GM21619 (cell line): ENCODE measurements around the gene TDO2.

Experiments
- ATAC-seq: cut with Tn5 transposase; IDR thresholded peaks from one replicate; pipeline ENCODE4 v1.9.1; 2021; ENCODE audit not compliant: unreplicated experiment

The TDO2 gene

GRCh38 chr4:155952501-155952901 is 49.0 kb downstream of the TDO2 start:
- ATAC-seq: no peak

GRCh38 chr4:155953151-155954117 is 49.9 kb downstream of the TDO2 start, which contains the start of gene CTSO:
Gene CTSO (minus strand): TSS chr4:155953866. CDS start chr4:155953847, 19 bp downstream.
- peak; percentile 92 for ATAC-seq

- ATAC-seq: no peak
These were observed 50.7 kb downstream of the TDO2 start for GRCh38 chr4:155954118-155954685.

- ATAC-seq: no peak
These were observed 51.4 kb downstream of the TDO2 start for GRCh38 chr4:155954939-155955338.

GRCh38 chr4:155956461-155956860 is 53.0 kb downstream of the TDO2 start:
- ATAC-seq: no peak

GRCh38 chr4:155959417-155959816 is 55.9 kb downstream of the TDO2 start:
- no peak for ATAC-seq

GRCh38 chr4:155960522-155960921 is 57.0 kb downstream of the TDO2 start:
- no peak for ATAC-seq

- no peak for ATAC-seq
These were observed 58.1 kb downstream of the TDO2 start for GRCh38 chr4:155961575-155961974.

GRCh38 chr4:155962767-155963166 is 59.3 kb downstream of the TDO2 start:
- ATAC-seq: no peak

GRCh38 chr4:155964016-155964891 is 60.8 kb downstream of the TDO2 start:
- ATAC-seq: no peak

- no peak for ATAC-seq
These were observed 62.7 kb downstream of the TDO2 start for GRCh38 chr4:155966171-155966570.

- ATAC-seq: no peak
These were observed 63.4 kb downstream of the TDO2 start for GRCh38 chr4:155966731-155967395.
